ENCODE measurements around the gene HUS1. TPM values are rescaled to one million over a fixed set of nuclear protein-coding genes. Genes with fewer than 3 reads are reported as not detected.

Gene HUS1
- total RNA-seq, 1 donor from 2014 or later, result 30.4 TPM

GRCh38 chr7:47940088-47941013 is 39.1 kb downstream of the HUS1 start:
- TF ChIP-seq, protein P1, sequence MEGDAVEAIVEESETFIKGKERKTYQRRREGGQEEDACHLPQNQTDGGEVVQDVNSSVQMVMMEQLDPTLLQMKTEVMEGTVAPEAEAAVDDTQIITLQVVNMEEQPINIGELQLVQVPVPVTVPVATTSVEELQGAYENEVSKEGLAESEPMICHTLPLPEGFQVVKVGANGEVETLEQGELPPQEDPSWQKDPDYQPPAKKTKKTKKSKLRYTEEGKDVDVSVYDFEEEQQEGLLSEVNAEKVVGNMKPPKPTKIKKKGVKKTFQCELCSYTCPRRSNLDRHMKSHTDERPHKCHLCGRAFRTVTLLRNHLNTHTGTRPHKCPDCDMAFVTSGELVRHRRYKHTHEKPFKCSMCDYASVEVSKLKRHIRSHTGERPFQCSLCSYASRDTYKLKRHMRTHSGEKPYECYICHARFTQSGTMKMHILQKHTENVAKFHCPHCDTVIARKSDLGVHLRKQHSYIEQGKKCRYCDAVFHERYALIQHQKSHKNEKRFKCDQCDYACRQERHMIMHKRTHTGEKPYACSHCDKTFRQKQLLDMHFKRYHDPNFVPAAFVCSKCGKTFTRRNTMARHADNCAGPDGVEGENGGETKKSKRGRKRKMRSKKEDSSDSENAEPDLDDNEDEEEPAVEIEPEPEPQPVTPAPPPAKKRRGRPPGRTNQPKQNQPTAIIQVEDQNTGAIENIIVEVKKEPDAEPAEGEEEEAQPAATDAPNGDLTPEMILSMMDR (IDR thresholded peaks at IDR 0.05), result no peak
- no peaks in the 10 kb centered on the region for H3K27me3 ChIP-seq
- intact Hi-C loops (cut with DNase I), result loop anchor here (10.0 kb wide), 2 partner anchors 366 to 676 kb away; no protein-coding TSS in a partner anchor
- H3K27ac ChIP-seq, result peak overlapping the region; percentile 76 to 89
- no peaks in the 10 kb centered on the region for H3K9me3 ChIP-seq
- no peak for DNase-seq (ENCODE audit: low spot score in 2 of 2)
- no peaks in the 10 kb centered on the region for H3K36me3 ChIP-seq
- peaks cover 7 to 16% of the 10 kb centered on the region in 2 donors for H3K4me1 ChIP-seq
- H3K4me3 ChIP-seq, result no peak overlapping the region

- TF ChIP-seq, protein P1 (IDR thresholded peaks at IDR 0.05), result no peak
- peak overlapping the region in 1 of 2 donors; percentile 89 for H3K27ac ChIP-seq
Observed at GRCh38 chr7:47939425-47940036, 39.9 kb downstream of the HUS1 start.

DNA sequence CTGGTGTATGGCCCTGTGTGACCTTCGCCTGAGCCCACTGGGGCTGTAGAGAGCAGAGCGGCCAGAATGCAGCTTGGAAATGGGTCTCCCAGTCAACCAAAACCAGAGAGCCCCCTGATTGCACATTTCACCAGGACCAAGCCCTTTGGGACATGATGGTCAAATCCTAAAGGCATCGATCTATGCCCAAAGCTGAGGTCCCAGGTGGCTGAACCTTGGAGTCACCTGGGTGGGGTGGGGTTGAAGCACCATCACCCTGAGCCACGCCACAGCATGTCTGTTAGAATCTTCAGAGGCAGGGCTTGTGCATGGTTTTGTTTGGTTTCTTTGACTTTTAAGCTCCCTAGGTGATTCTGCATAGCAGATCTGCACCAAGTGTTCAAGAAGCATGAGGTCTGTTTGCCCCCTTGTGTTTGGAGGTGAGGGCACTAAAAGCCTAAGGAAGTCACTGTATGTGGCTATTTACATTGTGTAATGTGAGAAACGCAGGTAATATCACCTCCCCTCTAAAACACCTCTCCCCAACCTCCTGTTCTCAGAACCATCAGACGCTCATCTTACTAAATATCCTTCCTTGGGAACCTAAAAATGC is 40.7 kb downstream of the HUS1 start:
- no peak for DNase-seq (ENCODE audit: low spot score in 2 of 2)
- peaks cover 7 to 16% of the 10 kb centered on the region in 2 donors for H3K4me1 ChIP-seq
- no peaks in the 10 kb centered on the region for H3K27me3 ChIP-seq
- no peaks in the 10 kb centered on the region for H3K9me3 ChIP-seq
- TF ChIP-seq, protein P1 (IDR thresholded peaks at IDR 0.05), result no peak
- no peak overlapping the region for H3K4me3 ChIP-seq
- H3K36me3 ChIP-seq, result no peaks in the 10 kb centered on the region
- intact Hi-C loops (cut with DNase I), result no loop called here
- H3K27ac ChIP-seq, result no peak overlapping the region

More at GRCh38 chr7:47939425-47940036, 39.9 kb downstream of the HUS1 start:
- H3K27me3 ChIP-seq, result no peaks in the 10 kb centered on the region
- H3K36me3 ChIP-seq, result no peaks in the 10 kb centered on the region
- intact Hi-C loops (cut with DNase I), result loop anchor here (10.0 kb wide), 2 partner anchors 365 to 675 kb away; no protein-coding TSS in a partner anchor
- H3K4me3 ChIP-seq, result no peak overlapping the region
- H3K4me1 ChIP-seq, result peaks cover 7 to 16% of the 10 kb centered on the region in 2 donors
- DNase-seq (ENCODE audit: low spot score in 2 of 2), result no peak
- no peaks in the 10 kb centered on the region for H3K9me3 ChIP-seq

DNA sequence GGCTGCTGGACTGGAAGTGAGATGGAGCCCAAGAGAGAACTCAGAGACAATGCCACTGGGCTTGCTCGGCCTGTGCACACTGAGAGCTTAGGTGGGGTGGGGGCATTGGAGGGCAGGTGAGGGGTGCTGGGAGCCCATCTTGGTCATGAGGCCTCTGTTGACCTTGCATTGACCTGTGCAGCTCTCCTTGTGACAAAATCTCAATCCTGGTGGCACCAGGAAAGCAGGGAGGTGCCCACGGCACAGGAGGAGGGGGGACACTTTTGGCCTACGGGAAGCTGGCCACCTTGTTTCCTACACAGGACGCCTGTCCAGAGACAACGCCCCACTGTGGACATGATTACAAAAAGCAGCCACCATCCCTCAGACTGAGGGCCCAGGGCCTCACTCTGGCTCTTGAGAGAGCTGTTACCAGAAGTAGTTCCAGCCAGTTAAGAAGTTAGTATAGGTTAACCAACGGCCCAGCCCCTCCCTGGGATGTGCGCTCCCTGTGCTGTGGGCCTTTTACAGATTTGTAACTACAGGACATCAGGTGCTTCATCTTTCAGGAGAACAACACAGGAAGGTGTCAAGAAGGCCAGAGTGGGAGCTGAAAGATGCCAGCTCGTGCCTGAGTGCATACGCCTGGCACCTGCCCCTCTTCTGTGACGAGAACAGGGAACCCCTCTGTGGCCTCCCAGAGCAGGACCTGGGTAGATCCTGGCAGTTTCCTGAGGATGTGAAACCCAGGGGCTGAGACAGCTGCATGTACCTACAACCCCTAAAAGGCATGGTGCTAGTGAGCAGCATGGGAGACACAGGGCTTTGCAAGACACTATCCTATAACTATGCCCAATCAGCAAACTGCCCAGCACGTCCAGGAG is 41.5 kb downstream of the HUS1 start:
- H3K4me3 ChIP-seq, result no peak overlapping the region
- TF ChIP-seq, protein P1 (IDR thresholded peaks at IDR 0.05), result no peak
- no peak for DNase-seq (ENCODE audit: low spot score in 2 of 2)
- no peaks in the 10 kb centered on the region for H3K36me3 ChIP-seq
- H3K27me3 ChIP-seq, result no peaks in the 10 kb centered on the region
- no peak overlapping the region for H3K27ac ChIP-seq
- H3K4me1 ChIP-seq, result peaks cover 7 to 16% of the 10 kb centered on the region in 2 donors
- H3K9me3 ChIP-seq, result no peaks in the 10 kb centered on the region
- intact Hi-C loops (cut with DNase I), result no loop called here
